C1 segment of cervical spinal cord (tissue), 14 donors: ENCODE data around the gene NIP7.

ENCODE experiments used
- DNase-seq, 14 donors: peaks; one replicate each; lab custom pipeline; 2025; lab: John Stamatoyannopoulos, UW

NIP7 gene

DNA sequence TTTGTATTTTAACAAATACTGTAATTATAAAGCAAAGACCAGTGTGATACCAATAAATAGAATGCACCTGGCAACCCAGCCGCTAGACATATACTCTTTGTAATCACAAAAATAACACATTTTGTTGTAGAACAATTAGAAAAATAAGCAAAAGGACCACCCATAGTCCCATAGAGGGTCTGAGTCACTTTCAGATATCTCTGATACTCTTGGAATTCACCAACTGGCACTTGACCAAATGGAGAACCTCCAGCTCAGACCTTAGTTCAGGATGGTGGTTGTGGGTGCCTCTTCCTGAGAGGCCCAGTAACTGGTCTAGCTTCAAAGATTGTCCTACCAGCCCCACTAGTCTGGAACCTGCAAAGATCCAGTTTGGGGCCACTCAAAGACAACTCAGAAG is 47.0 kb downstream of the NIP7 start:
- no peak for DNase-seq
